ENCODE measurements around the gene VAPB.

Gene VAPB

DNA sequence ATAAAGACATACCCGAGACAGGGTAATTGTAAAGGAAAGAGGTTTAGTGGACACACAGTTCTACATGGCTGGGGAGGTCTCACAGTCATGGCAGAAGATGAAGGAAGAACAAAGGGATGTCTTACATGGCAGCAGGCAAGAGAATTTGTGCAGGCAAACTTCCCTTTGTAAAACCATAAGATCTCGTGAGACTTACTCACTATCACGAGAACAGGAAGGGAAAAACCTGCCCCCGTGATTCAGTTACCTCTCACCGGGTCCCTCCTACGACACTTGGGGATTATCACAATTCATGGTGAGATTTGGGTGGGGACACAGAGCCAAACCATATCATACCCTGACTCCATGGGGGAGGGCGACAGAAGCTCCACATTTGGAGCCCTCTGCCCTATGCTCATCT, 7.4 kb upstream of the VAPB start:
- ATAC-seq = no peak

DNA sequence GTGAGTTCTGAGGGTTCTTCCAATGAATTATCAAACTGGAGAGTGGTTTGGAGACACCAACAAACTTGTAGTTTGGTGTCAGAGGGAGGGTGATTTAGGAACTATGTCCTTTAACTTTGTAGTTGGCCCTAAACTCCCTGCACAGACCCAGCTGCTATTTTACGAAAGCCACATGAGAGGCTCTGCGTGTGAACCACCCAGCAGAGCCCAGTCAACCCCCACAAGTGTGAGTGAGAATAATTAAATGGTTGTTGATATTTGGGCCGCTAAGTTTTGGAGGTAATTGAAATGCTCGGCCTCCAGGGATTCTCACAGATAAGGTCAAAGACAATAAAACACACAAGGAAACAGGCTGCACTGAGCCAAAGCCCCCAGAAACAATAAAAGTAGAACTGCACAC, 6.9 kb upstream of the VAPB start:
- ATAC-seq = no peak

DNA sequence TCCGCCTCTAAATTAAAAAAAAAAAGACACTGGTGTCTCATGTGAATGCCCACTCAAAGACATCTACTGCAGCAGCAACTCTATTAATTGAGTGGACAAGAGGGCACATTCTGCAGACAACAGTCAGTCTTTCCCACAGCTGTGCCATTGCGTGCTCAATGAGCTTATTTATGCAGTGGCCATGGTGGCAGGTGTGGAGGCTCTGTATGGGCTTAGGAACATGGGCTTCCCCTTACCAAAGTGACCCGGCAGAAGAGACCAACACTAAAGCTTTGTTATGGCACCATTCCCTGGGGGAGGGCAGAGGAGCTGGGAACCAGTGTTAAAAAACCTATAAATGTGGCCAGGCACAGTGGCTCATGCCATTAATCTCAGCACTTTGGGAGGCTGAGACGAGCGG, 4.2 kb upstream of the VAPB start:
- no peak for ATAC-seq

- ATAC-seq = no peak
These were observed 914 bp upstream of the VAPB start for GRCh38 chr20:58388028-58388601.

DNA sequence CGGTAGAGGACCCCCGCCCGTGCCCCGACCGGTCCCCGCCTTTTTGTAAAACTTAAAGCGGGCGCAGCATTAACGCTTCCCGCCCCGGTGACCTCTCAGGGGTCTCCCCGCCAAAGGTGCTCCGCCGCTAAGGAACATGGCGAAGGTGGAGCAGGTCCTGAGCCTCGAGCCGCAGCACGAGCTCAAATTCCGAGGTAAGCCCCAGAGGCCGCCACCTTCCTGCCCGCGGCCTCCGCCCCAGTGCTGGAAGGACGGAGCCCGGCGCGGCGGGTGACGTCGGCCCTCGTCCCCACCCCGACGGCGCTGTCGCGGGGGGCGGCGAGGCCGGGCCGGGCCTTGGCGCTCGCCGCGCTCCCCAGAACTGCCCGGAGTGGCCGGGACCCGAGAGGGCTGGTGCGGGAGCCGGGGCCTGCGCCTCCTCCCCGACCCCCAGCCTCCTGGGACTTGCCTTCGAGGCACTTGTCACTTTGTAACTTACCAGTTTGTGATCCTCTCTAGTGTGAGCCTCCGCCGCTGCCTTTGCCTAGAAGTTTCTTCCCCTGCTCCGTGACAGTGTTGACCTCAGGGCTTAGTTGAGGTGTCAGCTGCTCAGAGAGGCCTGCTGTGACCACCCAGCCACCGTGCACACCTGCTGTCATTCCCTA, 417 bp downstream of the VAPB start:
- ATAC-seq = peak; percentile 30 to 31

GRCh38 chr20:58389968-58390658, 1.1 kb downstream of the VAPB start:
- no peak for ATAC-seq

GRCh38 chr20:58390659-58391035, 1.6 kb downstream of the VAPB start:
- ATAC-seq = no peak

GRCh38 chr20:58392286-58392685, 3.3 kb downstream of the VAPB start:
- ATAC-seq = no peak

GRCh38 chr20:58393299-58393698, 4.3 kb downstream of the VAPB start:
- no peak for ATAC-seq

- no peak for ATAC-seq
These were observed 5.8 kb downstream of the VAPB start for GRCh38 chr20:58394801-58395200.

- no peak for ATAC-seq
These were observed 6.6 kb downstream of the VAPB start for GRCh38 chr20:58395604-58396003.

DNA sequence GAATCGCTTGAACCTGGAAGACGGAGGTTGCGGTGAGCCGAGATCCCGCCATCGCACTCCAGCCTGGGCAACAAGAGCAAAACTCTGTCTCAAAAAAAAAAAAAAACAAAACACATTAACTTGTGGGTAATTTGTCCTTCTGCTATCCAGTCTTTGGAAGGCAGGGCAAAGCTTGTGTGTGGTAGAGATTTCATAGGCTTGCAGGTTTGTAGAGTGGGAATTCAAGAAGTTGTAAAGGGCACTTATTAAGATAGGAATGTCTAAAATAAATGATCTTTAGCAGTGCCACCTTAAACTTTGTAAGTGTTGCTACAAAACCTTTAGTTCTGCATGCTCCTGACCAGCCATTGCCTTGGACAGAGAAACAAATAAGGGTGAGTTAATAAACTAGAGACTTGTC, 8.4 kb downstream of the VAPB start:
- ATAC-seq = no peak

DNA sequence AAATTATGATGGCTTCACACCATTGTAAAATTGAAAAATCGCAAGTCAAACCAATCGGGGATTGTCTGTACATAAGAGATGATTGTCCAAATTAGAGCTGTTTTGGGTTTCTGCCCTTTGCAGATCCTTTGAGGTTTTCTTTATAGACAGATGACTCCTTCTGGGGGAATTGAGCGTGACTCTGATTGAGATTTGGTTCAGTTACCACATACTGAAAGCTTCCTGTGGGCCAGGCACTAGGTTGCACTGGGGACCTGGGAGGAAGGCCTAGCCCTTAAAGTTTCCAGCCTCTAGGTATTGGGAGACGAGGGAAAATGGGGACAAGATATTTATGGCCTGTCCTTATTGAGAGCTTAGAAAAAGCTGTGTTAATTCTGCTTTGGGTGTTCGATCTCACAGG, 9.2 kb downstream of the VAPB start:
- ATAC-seq = no peak

- ATAC-seq = no peak
These were observed 10.9 kb downstream of the VAPB start for GRCh38 chr20:58399926-58400325.

DNA sequence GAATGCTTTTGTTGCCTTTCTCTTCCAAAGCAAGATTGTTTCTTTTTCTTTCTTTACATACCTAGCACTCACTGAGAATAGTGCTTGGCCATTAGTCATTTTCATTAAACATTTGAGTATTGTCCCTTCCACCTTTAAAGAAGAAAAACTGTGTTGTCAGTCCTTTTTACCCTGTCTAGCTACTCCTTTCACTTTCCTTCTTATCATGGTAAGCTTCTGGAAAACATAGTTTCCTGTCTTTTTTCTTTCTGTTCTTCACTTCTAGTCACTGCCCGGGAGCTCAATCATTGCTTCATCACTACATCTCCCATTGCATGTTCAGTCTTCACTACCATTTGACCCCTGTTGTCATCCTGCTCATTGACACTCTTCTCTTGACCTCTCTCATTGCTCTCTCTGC, 12.1 kb downstream of the VAPB start:
- peak; percentile 52 to 55 for ATAC-seq

- peak; percentile 39 to 47 for ATAC-seq
These were observed 13.3 kb downstream of the VAPB start for GRCh38 chr20:58402305-58402704.

GRCh38 chr20:58402827-58403226, 13.8 kb downstream of the VAPB start:
- ATAC-seq = peak; percentile 13 to 41

- no peak for ATAC-seq
These were observed 14.2 kb downstream of the VAPB start for GRCh38 chr20:58403272-58403671.

DNA sequence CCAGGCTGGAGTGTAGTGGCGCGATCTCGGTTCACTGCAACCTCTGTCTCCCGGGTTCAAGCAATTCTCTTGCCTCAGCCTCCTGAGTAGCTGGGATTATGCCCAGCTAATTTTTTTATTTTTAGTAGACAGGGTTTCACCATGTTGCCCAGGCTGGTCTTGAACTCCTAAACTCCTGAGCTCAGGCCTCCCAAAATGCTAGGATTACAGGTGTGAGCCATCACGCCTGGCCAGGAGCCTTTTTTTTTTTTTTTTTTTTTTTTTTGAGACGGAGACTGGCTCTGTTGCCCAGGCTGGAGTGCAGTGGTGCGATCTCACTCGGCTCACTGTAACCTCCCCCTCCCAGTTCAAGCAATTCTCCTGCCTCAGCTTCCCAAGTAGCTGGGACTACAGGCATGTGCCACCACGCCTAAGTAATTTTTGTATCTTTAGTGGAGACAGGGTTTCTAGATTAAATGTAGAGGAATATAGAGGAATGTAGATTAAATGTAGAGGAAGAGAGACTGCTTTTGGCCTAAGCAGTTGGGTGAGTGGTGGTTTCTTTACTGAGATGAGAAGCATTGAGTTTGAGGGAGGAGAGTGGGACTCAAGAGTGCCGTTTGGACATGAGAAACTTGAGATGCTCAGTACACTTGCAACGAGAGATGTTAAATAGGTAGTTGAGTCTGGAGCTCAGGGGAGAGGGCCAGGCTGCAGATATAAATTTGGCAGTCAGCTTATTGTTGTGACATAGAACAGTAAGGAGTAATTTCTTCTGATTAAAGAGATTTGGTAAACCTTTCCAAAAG, 16.7 kb downstream of the VAPB start:
- ATAC-seq = no peak

- no peak for ATAC-seq
These were observed 17.5 kb downstream of the VAPB start for GRCh38 chr20:58406422-58407001.

DNA sequence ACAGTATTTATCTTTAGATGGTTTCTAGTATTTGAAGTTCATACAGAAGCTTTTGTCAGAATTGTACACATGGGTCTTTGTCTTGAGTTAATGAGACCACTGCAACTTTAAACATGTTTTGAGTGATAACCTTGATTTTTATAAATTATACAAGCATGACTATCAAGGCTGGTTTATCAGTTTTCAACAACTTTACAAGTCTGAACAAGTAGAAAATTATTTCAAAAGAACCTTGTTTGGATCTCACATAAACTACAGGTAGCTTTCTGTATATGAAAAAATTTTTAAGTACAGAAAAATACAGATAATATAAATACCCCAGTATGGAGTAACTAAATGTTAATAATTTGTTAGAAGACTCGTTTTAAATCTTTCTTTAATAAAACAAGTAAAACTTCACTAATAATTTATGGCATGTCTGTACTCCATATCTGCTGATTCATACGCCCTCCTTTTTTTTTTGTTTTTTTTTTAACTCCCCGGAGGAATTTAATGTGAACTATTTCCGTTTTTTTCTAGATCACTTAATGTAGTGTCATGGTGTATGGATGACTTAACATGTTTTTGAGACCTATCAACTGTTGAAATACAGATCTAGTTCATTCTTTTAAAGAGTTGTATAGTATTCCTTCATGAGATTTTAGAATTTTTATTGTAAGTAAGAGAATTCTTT, 18.3 kb downstream of the VAPB start:
- no peak for ATAC-seq

DNA sequence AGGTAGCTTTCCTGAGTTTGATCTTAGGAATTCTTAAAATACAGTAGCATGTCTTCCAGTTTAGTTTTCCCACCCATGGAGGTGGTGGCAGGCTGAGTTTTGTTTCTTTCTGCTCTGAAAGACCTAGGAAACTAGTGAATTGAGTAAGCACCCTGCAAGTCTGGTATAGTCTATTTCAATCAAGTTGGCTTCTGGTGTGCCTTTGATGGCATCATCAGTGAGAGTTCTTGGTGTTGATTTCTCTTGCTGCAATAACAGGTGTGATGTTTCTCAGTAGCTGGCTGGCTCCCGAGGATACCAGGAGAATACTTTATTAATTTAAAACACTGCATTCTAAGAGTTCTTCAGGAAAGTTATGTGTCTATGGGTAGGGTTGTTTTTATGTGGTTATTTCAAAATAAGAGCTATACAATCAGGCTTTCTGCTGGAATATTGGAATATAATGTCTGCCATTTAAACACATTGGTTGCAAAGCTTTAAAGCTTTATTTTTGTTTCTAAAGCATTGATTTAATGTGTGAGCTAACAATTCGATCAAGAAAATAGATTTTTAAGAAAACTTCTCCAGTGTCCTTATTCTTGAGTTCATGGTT, 19.0 kb downstream of the VAPB start:
- ATAC-seq = peak; percentile 56 to 82

All from activated CD4-positive, CD25-positive, alpha-beta regulatory T cell treated with anti-CD3 and anti-CD28 coated beads, Interleukin-2, amount 50 U/mL, for 24 hours (primary cell).